ENCODE results near the gene SCEL.
A peak's percentile ranks its signal among the peaks of the same experiment; 100 is the strongest.

The SCEL gene

GRCh38 chr13:77535448-77535847 is at the start of gene SCEL:
Gene SCEL, plus strand, starts transcription at chr13:77535706. Its CDS starts 20,170 bp downstream, at chr13:77555876.
- H3K4me3 ChIP-seq (ENCODE audit: low read depth, low read length): no peak within 1 kb of the TSS
- no peak for DNase-seq (ENCODE audit: low read depth)
- TF ChIP-seq CTCF (conservative IDR thresholded peaks at IDR 0.05; ENCODE audit: low read depth, low read length): no peak

GRCh38 chr13:77489566-77490337 is 45.8 kb upstream of the SCEL start:
- no peak for TF ChIP-seq CTCF (conservative IDR thresholded peaks at IDR 0.05; ENCODE audit: low read depth, low read length)
- H3K4me3 ChIP-seq (ENCODE audit: low read depth, low read length): no peak overlapping the region
- no peak for DNase-seq (ENCODE audit: low read depth)

GRCh38 chr13:77492982-77493381 is 42.5 kb upstream of the SCEL start:
- no peak overlapping the region for H3K4me3 ChIP-seq (ENCODE audit: low read depth, low read length)
- peak; percentile 71 for DNase-seq (ENCODE audit: low read depth)
- TF ChIP-seq CTCF (conservative IDR thresholded peaks at IDR 0.05; ENCODE audit: low read depth, low read length): peak; percentile 76

GRCh38 chr13:77494226-77494625 is 41.3 kb upstream of the SCEL start:
- TF ChIP-seq CTCF (conservative IDR thresholded peaks at IDR 0.05; ENCODE audit: low read depth, low read length): no peak

GRCh38 chr13:77497350-77497749 is 38.2 kb upstream of the SCEL start:
- no peak for TF ChIP-seq CTCF (conservative IDR thresholded peaks at IDR 0.05; ENCODE audit: low read depth, low read length)
- no peak overlapping the region for H3K4me3 ChIP-seq (ENCODE audit: low read depth, low read length)
- no peak for DNase-seq (ENCODE audit: low read depth)

More at GRCh38 chr13:77494226-77494625, 41.3 kb upstream of the SCEL start:
- no peak for DNase-seq (ENCODE audit: low read depth)
- H3K4me3 ChIP-seq (ENCODE audit: low read depth, low read length): no peak overlapping the region

GRCh38 chr13:77497835-77498234 is 37.7 kb upstream of the SCEL start:
- no peak overlapping the region for H3K4me3 ChIP-seq (ENCODE audit: low read depth, low read length)
- DNase-seq (ENCODE audit: low read depth): no peak
- no peak for TF ChIP-seq CTCF (conservative IDR thresholded peaks at IDR 0.05; ENCODE audit: low read depth, low read length)

Data from choroid plexus epithelial cell (primary cell).